ENCODE measurements around the gene SLCO6A1.

Gene SLCO6A1

GRCh38 chr5:102537011-102537410 lies 38.2 kb upstream of the SLCO6A1 start:
- no peak overlapping the region for H3K4me3 ChIP-seq (ENCODE audit: low read depth, low read length)
- DNase-seq (ENCODE audit: low read depth, low spot score), result no peak
- no peak for TF ChIP-seq CTCF (IDR thresholded peaks at IDR 0.05; ENCODE audit: low read depth, low read length)
- in situ Hi-C loops (cut with HindIII; ENCODE audit: low sequenced_read_pairs), result no loop called here

GRCh38 chr5:102536323-102536928 lies 37.6 kb upstream of the SLCO6A1 start:
- in situ Hi-C loops (cut with HindIII; ENCODE audit: low sequenced_read_pairs), result no loop called here
- H3K4me3 ChIP-seq (ENCODE audit: low read depth, low read length), result no peak overlapping the region
- peak; percentile 36 for DNase-seq (ENCODE audit: low read depth, low spot score)
- peak; percentile 26 for TF ChIP-seq CTCF (IDR thresholded peaks at IDR 0.05; ENCODE audit: low read depth, low read length)

- no peak overlapping the region for H3K4me3 ChIP-seq (ENCODE audit: low read depth, low read length)
- in situ Hi-C loops (cut with HindIII; ENCODE audit: low sequenced_read_pairs), result no loop called here
- DNase-seq (ENCODE audit: low read depth, low spot score), result peak; percentile 60
Measured at GRCh38 chr5:102532123-102532522, 33.3 kb upstream of the SLCO6A1 start.

GRCh38 chr5:102531506-102531905 lies 32.7 kb upstream of the SLCO6A1 start:
- no peak overlapping the region for H3K4me3 ChIP-seq (ENCODE audit: low read depth, low read length)
- no peak for TF ChIP-seq CTCF (IDR thresholded peaks at IDR 0.05; ENCODE audit: low read depth, low read length)
- no peak for DNase-seq (ENCODE audit: low read depth, low spot score)
- in situ Hi-C loops (cut with HindIII; ENCODE audit: low sequenced_read_pairs), result no loop called here

More at GRCh38 chr5:102532123-102532522, 33.3 kb upstream of the SLCO6A1 start:
- no peak for TF ChIP-seq CTCF (IDR thresholded peaks at IDR 0.05; ENCODE audit: low read depth, low read length)

GRCh38 chr5:102529447-102529846 lies 30.6 kb upstream of the SLCO6A1 start:
- no peak for DNase-seq (ENCODE audit: low read depth, low spot score)
- TF ChIP-seq CTCF (IDR thresholded peaks at IDR 0.05; ENCODE audit: low read depth, low read length), result no peak
- in situ Hi-C loops (cut with HindIII; ENCODE audit: low sequenced_read_pairs), result no loop called here
- H3K4me3 ChIP-seq (ENCODE audit: low read depth, low read length), result no peak overlapping the region

- in situ Hi-C loops (cut with HindIII; ENCODE audit: low sequenced_read_pairs), result no loop called here
- no peak for DNase-seq (ENCODE audit: low read depth, low spot score)
- TF ChIP-seq CTCF (IDR thresholded peaks at IDR 0.05; ENCODE audit: low read depth, low read length), result no peak
- no peak overlapping the region for H3K4me3 ChIP-seq (ENCODE audit: low read depth, low read length)
Measured at GRCh38 chr5:102529031-102529430, 30.2 kb upstream of the SLCO6A1 start.
